Subcutaneous adipose tissue (tissue), 4 donors: ENCODE results near the gene TFF1. TPM values are rescaled to one million over a fixed set of nuclear protein-coding genes. Genes with fewer than 3 reads are reported as not detected.

Experiments used
- total RNA-seq, 4 donors: library from RNA; depleted of rRNA; stranded (reverse); fragments of >200 nt; gene quantifications; one replicate each; pipeline ENCODE4 v1.1.0, GENCODE V29; 2016
- TF ChIP-seq, protein P1 (sequence below): fragments of 450-650 bp; IDR thresholded peaks from one replicate; pipeline ENCODE4 v1.5.1; 2016; ENCODE audit warnings: low read depth, mild to moderate bottlenecking, control low read depth, antibody characterized with exemption, moderate library complexity

TFF1 gene
- total RNA-seq, 4 donors from 2014 or later, result not detected

DNA sequence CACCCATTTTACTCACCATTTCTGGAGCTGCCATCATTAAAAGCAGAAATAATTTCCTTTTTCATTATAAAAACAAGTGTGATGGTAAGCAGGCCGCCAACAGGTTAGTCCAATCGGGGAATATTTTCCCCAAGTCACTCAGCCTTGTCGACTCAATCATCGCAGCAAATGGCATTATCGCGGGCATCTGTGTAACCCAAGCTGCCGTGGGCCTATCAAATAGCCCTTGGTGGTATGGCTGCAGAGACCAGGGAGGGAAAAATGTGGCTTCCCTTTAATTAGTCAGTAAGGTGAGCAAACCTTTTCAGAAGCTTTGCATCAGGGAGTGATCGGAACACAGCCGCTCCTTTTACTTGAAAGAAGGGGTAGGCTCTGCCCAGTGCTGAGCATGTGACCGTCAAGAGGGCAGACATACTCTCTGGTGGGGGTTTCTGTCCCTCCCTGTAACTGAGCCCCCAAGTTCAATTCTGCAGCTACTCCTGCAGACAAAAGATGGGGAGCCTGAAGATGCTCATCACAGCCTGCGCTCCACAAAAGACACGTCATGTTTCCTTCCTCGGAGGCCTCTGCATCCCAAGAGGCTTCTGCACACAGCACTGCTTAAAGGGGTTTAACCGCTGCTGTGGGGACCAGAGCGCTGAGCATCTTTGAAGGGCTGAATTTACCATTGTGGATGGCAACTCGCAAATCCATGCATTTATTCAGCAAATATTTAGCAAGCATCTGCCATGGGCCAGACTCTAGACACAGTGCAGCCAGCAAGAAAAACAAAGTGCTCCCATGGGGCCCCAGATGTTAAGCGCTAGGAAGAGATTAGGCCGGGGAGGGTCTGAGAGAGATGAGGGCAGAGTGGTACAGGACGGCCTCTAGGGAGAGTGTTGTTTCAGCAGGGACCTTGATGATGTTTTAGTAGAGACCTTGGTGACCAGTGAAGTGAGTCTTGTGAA lies 30.7 kb upstream of the TFF1 start:
- TF ChIP-seq, protein P1, sequence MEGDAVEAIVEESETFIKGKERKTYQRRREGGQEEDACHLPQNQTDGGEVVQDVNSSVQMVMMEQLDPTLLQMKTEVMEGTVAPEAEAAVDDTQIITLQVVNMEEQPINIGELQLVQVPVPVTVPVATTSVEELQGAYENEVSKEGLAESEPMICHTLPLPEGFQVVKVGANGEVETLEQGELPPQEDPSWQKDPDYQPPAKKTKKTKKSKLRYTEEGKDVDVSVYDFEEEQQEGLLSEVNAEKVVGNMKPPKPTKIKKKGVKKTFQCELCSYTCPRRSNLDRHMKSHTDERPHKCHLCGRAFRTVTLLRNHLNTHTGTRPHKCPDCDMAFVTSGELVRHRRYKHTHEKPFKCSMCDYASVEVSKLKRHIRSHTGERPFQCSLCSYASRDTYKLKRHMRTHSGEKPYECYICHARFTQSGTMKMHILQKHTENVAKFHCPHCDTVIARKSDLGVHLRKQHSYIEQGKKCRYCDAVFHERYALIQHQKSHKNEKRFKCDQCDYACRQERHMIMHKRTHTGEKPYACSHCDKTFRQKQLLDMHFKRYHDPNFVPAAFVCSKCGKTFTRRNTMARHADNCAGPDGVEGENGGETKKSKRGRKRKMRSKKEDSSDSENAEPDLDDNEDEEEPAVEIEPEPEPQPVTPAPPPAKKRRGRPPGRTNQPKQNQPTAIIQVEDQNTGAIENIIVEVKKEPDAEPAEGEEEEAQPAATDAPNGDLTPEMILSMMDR, result no peak

DNA sequence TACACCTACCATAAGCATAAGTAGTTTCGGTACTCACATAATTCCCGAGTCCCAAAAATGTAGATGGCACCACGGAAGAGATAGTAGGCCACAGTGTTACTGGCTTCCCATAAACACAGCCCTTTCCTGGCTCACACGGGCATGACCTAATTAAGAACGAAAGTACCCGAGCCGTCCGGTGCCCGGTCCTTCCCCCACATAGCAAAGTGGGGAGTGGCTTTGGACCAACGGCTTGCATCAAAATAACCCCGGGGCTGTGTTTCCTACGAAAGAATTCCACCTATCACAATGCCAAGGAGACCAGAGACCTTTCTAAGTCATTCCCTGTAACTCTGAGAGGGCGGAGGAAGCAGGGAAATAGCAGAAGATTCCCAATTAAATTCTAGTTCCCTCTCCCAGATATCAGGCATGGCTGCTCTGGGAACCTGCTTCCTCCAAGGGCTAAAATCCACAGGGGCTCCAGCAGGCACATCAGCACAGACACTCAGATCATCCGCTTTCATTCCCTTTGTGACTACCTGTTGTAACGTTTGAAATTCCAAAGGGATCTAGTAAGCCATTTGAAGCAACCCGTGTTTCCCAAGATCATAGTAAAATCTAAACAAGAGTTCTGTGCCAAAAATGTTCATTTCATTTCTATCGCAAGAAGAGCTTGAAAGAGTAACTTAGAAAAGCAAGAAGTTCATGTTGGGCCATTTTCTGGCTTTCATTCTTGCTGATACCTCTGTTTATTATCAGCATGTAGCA lies 29.7 kb upstream of the TFF1 start, which contains the start of gene TMPRSS3:
TMPRSS3 (minus strand) TSS at position 148 of the 747 bp plus-strand sequence. CDS start 635 bp downstream, outside the sequence.
- TF ChIP-seq, protein P1, result no peak

GRCh38 chr21:42395302-42395701 lies 29.0 kb upstream of the TFF1 start:
- TF ChIP-seq, protein P1, result no peak

DNA sequence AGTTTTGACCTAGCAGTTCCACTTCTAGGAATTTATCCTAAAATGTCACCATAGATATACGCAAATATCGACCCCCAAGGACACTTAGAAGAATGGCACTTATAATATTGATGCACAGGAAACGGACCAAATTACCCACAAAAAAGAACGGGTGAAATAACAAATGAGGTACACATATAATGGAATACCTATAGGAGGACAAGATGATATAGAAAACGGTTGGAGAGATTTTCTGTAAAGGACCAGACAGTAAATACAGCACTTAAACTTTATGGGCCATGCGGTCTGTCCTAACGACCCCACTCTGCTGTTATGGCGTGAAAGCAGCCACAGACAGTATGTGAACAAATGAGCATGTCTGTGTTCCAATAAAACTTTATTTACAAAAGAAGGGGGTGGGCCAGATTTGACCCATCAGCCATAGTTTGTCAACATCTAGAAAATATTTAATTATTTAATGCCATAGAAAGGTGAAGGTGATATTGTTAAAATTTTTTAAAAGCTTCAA lies 27.2 kb upstream of the TFF1 start:
- TF ChIP-seq, protein P1, result no peak

GRCh38 chr21:42392731-42393442 lies 26.6 kb upstream of the TFF1 start:
- TF ChIP-seq, protein P1, result no peak

GRCh38 chr21:42391297-42391696 lies 25.0 kb upstream of the TFF1 start:
- TF ChIP-seq, protein P1, result no peak
